T-helper 1 cell treated with Interleukin-12 subunit alpha and Interleukin-12 subunit beta and Interleukin-4 antibody, amounts not matched to agents 30 μg/mL and 1 μg/mL, for 36 hours (primary cell): ENCODE data around the gene PLSCR2.
"Not testable (repeated sequence)": the region's sequence is repeated elsewhere in the genome, so short reads cannot be mapped to it uniquely, and the experiment has no call there.

Experiments used
- H3K27ac Mint-ChIP-seq: one replicate; pipeline ENCODE4 v1.8.0; 2021; ENCODE audit warnings: mild to moderate bottlenecking, mixed read lengths
- H3K27me3 Mint-ChIP-seq: one replicate; pipeline ENCODE4 v1.8.0; 2021; ENCODE audit warnings: low read depth, mixed read lengths
- H3K36me3 Mint-ChIP-seq: one replicate; pipeline ENCODE4 v1.8.0; 2021; ENCODE audit warnings: low read depth, mixed read lengths
- H3K4me1 Mint-ChIP-seq: one replicate; pipeline ENCODE4 v1.8.0; 2021; ENCODE audit warnings: low read depth, mixed read lengths
- H3K4me3 Mint-ChIP-seq: one replicate; pipeline ENCODE4 v1.8.0; 2021; ENCODE audit warnings: mild to moderate bottlenecking, moderate library complexity, mixed read lengths
- H3K9me3 Mint-ChIP-seq: one replicate; pipeline ENCODE4 v1.8.0; 2021; ENCODE audit warnings: mixed read lengths

Gene PLSCR2

DNA sequence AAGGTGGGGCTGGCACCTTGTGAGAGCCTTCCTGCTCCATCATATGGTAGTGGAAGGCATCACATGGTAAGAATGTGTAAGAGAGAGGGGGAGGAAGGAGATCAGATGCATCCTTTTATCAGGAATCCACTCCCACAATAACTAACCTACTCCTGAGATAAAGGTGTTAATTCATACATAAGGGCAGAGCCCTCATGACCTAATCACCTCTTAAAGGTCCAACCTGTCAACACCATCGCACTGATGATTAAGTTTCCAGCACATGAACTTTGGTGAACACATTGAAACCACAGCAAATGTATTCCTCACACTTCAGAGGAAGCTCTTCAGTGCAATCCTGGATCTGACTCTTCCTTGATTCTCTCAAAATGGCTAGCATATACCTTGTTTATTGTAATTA is 55.4 kb downstream of the PLSCR2 start:
- Mint-ChIP-seq H3K4me1 (no peaks in the 10 kb centered on the region), H3K27ac (no peak overlapping the region), H3K27me3 (peaks cover 6% of the 10 kb centered on the region), H3K4me3 (no peak overlapping the region), H3K9me3 (peaks cover 10% of the 10 kb centered on the region), H3K36me3 (no peaks in the 10 kb centered on the region)

DNA sequence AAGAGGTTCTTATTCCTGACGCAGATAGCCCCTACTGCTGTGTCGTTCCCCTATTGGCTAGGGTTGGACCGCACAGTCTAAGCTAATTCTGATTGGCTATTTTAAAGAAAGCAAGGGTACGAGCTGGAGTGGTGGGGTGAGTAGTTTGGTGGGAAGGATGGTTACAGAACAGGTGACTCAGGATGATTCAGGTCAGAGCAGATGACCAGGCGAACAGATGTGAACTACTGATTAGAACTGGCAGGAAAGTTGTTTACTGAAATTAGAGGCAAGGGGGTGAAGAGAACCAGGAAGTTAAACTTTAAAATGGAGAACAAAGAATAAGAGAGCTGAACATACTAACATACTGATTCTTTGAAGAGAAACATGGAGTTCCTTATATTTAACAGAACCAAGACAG is 56.6 kb downstream of the PLSCR2 start:
- H3K27me3 Mint-ChIP-seq, H3K27ac Mint-ChIP-seq, H3K36me3 Mint-ChIP-seq: not testable (repeated sequence)

DNA sequence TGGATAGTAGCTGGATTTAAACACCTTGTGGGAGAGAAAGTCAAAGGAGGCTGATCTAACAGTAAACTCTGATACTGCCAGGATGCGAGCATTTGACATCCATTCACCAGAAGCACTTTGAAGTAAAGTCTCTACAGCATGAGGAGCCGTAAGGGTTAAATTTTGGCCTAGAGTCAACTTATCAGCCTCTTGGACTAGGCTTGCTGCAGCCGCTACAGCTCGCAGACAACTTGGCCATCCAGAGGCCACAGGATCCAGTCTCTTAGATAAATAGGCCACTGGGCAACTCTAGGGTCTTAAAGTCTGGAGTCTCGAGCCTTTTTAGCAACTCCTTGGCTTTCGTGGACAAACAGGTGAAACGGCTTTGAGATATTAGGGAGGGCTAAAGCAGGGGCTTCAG is 61.4 kb downstream of the PLSCR2 start:
- Mint-ChIP-seq H3K27me3 (no peaks in the 10 kb centered on the region), H3K4me3 (no peak overlapping the region), H3K9me3 (peaks cover 13% of the 10 kb centered on the region), H3K4me1 (no peaks in the 10 kb centered on the region), H3K36me3 (no peaks in the 10 kb centered on the region), H3K27ac (no peak overlapping the region)

More for the DNA sequence above, 56.6 kb downstream of the PLSCR2 start:
- H3K9me3 Mint-ChIP-seq: peaks cover 13% of the 10 kb centered on the region
- H3K4me3 Mint-ChIP-seq, H3K4me1 Mint-ChIP-seq: not testable (repeated sequence)

DNA sequence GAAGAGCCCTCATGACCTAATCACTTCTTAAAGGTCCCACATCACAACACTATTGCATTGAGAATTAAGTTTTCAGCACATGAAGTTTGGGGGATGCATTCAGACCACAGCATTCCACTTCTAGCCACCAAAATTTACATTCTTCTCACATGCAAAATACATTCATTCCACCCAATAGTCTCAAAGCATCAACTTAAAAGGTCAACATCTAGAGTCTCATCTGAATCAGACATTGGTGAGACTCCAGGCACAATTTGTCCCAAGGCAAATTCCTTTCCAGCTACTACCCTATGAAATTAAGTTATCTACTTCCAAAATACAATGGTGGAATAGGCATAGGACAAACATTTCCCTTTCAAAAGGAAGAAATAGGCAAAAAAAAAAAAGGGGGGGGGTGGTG is 64.9 kb downstream of the PLSCR2 start:
- peaks cover 7% of the 10 kb centered on the region for H3K9me3 Mint-ChIP-seq
- no peak overlapping the region for H3K27ac Mint-ChIP-seq
- H3K27me3 Mint-ChIP-seq: no peaks in the 10 kb centered on the region
- H3K4me1 Mint-ChIP-seq: no peaks in the 10 kb centered on the region
- no peaks in the 10 kb centered on the region for H3K36me3 Mint-ChIP-seq
- no peak overlapping the region for H3K4me3 Mint-ChIP-seq

DNA sequence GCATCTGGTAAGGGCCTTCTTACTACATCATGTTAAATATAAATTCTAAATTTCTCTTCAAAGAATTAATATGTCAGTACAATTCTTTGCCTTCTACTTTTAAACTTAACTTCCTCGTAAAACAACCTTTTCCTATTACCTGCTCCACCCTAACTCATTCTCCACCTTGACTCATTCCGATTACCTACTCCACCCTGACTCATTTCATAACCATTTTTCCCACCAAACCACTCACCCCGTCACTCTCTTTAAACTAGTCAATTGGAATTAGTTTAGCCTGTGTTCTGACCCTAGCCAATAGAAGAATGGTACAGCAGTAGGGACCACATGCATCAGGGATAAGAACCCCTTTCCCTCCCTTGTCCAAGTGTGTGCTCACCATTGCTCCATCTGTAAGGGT is 65.6 kb downstream of the PLSCR2 start:
- H3K4me3 Mint-ChIP-seq: no peak overlapping the region

DNA sequence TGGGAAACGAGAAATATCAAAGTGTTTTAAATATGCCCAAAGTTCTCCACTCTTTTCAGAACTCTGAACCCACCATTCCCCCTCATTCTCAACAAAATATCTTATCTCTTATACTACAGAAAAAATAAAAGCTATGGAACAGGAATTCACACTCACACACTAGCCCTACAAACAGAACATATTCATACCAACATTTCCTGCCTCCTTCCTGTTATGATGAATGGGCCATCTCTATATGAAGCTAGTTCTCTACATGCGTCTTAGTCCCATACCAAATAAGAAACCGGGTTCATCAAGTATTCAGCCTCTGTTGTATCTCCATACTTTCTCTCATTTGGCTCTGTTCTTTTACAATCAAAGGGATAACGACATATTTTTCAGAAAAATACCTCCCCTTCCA is 72.6 kb downstream of the PLSCR2 start:
- Mint-ChIP-seq H3K27ac (no peak overlapping the region), H3K4me1 (peaks cover 3% of the 10 kb centered on the region), H3K9me3 (no peaks in the 10 kb centered on the region), H3K4me3 (no peak overlapping the region), H3K36me3 (no peaks in the 10 kb centered on the region), H3K27me3 (no peaks in the 10 kb centered on the region)

More for the DNA sequence above, 65.6 kb downstream of the PLSCR2 start:
- H3K27ac Mint-ChIP-seq: no peak overlapping the region
- H3K9me3 Mint-ChIP-seq: peaks cover under 1% of the 10 kb centered on the region
- no peaks in the 10 kb centered on the region for H3K27me3 Mint-ChIP-seq
- H3K4me1 Mint-ChIP-seq: no peaks in the 10 kb centered on the region
- no peaks in the 10 kb centered on the region for H3K36me3 Mint-ChIP-seq

DNA sequence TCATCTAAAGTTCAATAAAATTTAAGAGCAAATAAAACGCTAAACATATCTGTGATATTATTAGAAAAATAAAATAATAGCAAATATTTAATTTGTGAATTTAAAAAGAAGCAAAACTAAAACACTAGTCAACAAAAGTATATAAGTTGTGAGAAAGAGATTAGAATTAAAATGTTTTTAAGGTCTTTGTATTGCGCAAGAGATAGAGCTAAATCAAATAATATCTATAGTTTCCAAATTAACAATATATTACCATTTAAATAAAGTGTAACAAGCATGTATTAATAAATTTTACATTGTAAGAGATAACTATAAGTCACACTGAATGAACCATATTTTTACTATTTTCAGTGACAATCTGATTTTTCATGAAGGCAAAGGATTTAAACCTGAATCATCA is 74.2 kb downstream of the PLSCR2 start:
- H3K27ac Mint-ChIP-seq: no peak overlapping the region
- H3K4me1 Mint-ChIP-seq: peaks cover 3% of the 10 kb centered on the region
- no peaks in the 10 kb centered on the region for H3K9me3 Mint-ChIP-seq
- H3K4me3 Mint-ChIP-seq: no peak overlapping the region
- H3K36me3 Mint-ChIP-seq: no peaks in the 10 kb centered on the region
- no peaks in the 10 kb centered on the region for H3K27me3 Mint-ChIP-seq

DNA sequence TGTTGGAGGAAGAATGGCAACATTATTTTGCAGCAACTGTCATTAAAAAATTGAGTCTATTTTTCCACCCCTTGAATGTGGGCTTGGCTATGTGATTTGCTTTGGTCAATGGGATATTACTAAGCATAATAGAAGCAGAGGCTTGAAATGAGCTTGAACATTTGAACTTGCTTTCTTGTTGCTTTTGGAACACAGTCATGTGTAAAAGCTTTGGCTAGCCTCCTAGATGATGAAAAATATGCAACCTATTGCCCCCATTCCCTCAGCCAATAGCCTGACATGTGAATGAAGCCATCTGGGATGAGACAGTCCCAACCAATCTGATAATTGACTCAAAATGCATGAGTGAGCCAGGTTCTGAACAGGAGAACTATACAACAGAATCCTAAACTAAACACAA is 78.4 kb downstream of the PLSCR2 start:
- Mint-ChIP-seq H3K4me1 (no peaks in the 10 kb centered on the region), H3K27me3 (peaks cover 4% of the 10 kb centered on the region), H3K27ac (no peak overlapping the region), H3K4me3 (no peak overlapping the region), H3K9me3 (no peaks in the 10 kb centered on the region), H3K36me3 (peaks cover 2% of the 10 kb centered on the region)

DNA sequence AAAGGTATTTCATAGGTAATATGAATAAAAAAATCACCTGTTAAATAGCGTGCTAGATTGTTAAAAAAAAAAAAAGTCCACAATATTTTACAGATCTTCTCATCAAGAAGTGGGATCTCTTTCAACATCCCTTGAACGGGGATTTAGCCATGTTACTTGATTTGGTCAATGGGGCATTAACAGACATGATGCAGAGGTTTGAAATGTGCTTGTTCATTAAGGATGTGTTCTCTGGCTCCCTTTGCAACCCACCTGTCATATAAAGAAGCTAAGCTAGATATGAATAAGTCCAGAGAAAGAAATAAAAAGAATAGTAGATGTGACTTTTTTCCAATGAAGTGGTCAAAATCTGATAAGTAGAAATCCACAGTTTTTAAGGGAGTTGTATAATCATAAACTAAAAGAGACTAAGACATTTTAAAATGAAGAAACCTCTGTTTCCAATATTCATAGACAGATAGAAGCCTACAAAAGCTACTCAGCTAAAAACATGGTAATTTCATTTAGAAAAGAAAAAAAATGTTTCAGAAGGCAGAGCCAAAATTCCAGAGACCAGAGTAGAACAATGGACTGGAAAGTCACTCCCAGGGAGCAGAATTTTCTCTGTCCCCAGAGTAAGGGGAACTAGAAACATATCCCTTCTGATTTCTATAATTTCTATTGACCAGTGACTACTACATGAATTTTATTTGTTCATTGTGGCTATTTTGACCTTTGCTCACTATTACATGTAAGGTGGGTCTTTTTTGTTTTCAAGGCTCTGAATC is 79.2 kb downstream of the PLSCR2 start:
- peaks cover 2% of the 10 kb centered on the region for H3K36me3 Mint-ChIP-seq
- peaks cover 5% of the 10 kb centered on the region for H3K27me3 Mint-ChIP-seq
- H3K27ac Mint-ChIP-seq: no peak overlapping the region
- no peak overlapping the region for H3K4me3 Mint-ChIP-seq
- H3K4me1 Mint-ChIP-seq: no peaks in the 10 kb centered on the region
- no peaks in the 10 kb centered on the region for H3K9me3 Mint-ChIP-seq

DNA sequence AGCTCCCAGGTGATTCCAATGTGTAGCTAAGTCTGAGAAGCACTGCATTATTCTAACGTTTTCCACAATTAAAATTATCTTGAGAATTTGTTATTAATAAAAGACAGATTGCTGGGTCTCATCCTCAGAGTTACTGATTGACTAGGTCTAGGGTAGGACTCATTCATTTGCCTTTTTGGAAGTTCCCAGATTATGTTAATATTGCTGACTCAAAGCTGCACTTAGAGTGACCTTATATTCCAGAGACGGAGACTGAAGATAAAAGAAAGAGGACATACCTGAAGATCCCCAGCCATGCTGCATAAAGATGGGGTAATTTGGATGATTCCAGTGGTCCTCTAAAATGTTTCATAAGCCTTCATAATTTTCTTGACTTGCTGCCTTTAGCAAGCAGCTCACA is 81.8 kb downstream of the PLSCR2 start:
- Mint-ChIP-seq H3K4me1 (no peaks in the 10 kb centered on the region), H3K4me3 (no peak overlapping the region), H3K27ac (no peak overlapping the region), H3K9me3 (no peaks in the 10 kb centered on the region), H3K27me3 (peaks cover 8% of the 10 kb centered on the region), H3K36me3 (peaks cover 2% of the 10 kb centered on the region)

DNA sequence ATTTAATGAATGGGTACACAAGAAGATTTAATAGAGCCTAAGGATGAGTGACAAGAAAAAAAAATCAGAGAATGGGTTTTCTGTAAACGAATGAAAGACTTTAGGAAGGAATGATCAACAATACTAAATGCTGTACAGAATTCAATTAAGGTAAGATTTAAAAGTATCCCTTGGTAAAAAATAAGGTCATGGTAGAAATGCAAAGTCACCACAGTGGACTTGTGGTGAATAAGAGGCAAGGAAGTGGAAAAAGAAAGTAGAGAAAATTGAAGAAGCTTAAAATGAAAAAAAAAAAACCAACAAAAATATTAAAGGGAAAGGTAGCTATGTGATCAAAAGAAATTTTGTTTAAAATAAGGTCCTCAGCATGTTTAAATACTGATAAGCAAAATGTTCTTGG is 82.4 kb downstream of the PLSCR2 start:
- Mint-ChIP-seq H3K4me1 (no peaks in the 10 kb centered on the region), H3K4me3 (no peak overlapping the region), H3K36me3 (peaks cover 2% of the 10 kb centered on the region), H3K27ac (no peak overlapping the region), H3K27me3 (peaks cover 8% of the 10 kb centered on the region), H3K9me3 (no peaks in the 10 kb centered on the region)

DNA sequence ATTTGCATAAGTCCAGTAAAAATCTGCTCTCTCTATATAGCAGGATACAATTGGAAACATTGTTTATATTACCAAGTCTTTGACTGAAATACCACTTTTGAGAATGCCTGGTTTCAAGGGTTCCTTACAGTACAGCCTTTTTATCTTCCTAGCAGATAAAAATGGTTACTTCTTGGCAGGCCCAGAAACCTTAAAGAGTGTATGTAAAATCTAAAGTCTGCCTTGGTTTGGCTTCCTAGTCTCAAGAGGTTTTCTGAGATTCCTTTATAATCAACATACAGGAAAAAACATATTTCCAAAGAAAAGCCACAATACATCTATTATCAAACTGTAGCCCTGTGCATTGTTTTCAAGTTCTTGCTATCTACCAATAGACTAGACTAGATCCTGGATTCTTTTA is 84.6 kb downstream of the PLSCR2 start:
- Mint-ChIP-seq H3K9me3 (no peaks in the 10 kb centered on the region), H3K4me1 (no peaks in the 10 kb centered on the region), H3K4me3 (no peak overlapping the region), H3K27ac (no peak overlapping the region), H3K27me3 (peaks cover 8% of the 10 kb centered on the region), H3K36me3 (peaks cover 2% of the 10 kb centered on the region)
